NK-92 (cell line): ENCODE measurements around the gene THAP12.
A peak's percentile ranks its signal among the peaks of the same experiment; 100 is the strongest.
"Not testable (repeated sequence)": the region's sequence is repeated elsewhere in the genome, so short reads cannot be mapped to it uniquely, and the experiment has no call there.

Experiments
- DNase-seq: peaks from one replicate; lab custom pipeline; 2025; ENCODE audit not compliant: unreplicated experiment; lab: John Stamatoyannopoulos, UW

Gene THAP12

GRCh38 chr11:76327756-76328388 lies 53.1 kb downstream of the THAP12 start:
- no peak for DNase-seq

- DNase-seq = no peak
These were observed 53.7 kb downstream of the THAP12 start for GRCh38 chr11:76327202-76327601.

GRCh38 chr11:76325185-76325584 lies 55.7 kb downstream of the THAP12 start:
- no peak for DNase-seq

GRCh38 chr11:76323804-76324203 lies 57.1 kb downstream of the THAP12 start:
- no peak for DNase-seq

- not testable (repeated sequence) for DNase-seq
These were observed 57.6 kb downstream of the THAP12 start for GRCh38 chr11:76323375-76323774.

- no peak for DNase-seq
These were observed 58.0 kb downstream of the THAP12 start for GRCh38 chr11:76322942-76323341.

- no peak for DNase-seq
These were observed 58.4 kb downstream of the THAP12 start for GRCh38 chr11:76322540-76322939.

- DNase-seq = no peak
These were observed 59.0 kb downstream of the THAP12 start for GRCh38 chr11:76321820-76322524.

GRCh38 chr11:76321340-76321739 lies 59.6 kb downstream of the THAP12 start:
- DNase-seq = no peak

GRCh38 chr11:76320929-76321328 lies 60.0 kb downstream of the THAP12 start:
- DNase-seq = no peak

- DNase-seq = not testable (repeated sequence)
These were observed 61.1 kb downstream of the THAP12 start for GRCh38 chr11:76319798-76320197.

GRCh38 chr11:76318744-76319384 lies 62.1 kb downstream of the THAP12 start:
- DNase-seq = peak; percentile 28

- DNase-seq = no peak
These were observed 63.6 kb downstream of the THAP12 start for GRCh38 chr11:76317296-76317695.

- DNase-seq = no peak
These were observed 64.2 kb downstream of the THAP12 start for GRCh38 chr11:76316726-76317125.

- no peak for DNase-seq
These were observed 65.6 kb downstream of the THAP12 start for GRCh38 chr11:76315182-76315853.

GRCh38 chr11:76314741-76315090 lies 66.2 kb downstream of the THAP12 start:
- no peak for DNase-seq

GRCh38 chr11:76313913-76314740 lies 66.8 kb downstream of the THAP12 start:
- no peak for DNase-seq

- DNase-seq = no peak
These were observed 67.7 kb downstream of the THAP12 start for GRCh38 chr11:76313271-76313670.

GRCh38 chr11:76310832-76311595 lies 69.9 kb downstream of the THAP12 start:
- DNase-seq = no peak
